Peyer's patch (tissue), 4 donors: ENCODE results near the gene ADISSP.

Source experiments
- POLR2A ChIP-seq, 2 donors: fragments of 450-650 bp; IDR thresholded peaks; one replicate each; pipeline ENCODE4 v1.5.1; 2017; ENCODE audit warnings: antibody characterized with exemption in 2 of 2, mild to moderate bottlenecking in 2 of 2, moderate library complexity in 2 of 2
- TF ChIP-seq, protein P1 (sequence below), 6 experiments: fragments of 450-650 bp in 4 of 6; fragments of 200-600 bp in 2 of 6; sonication (generic) in 1 of 6; IDR thresholded peaks; one replicate each; pipeline ENCODE4 v1.5.1; 2017 to 2019; ENCODE audit warnings: antibody characterized with exemption in 6 of 6, mild to moderate bottlenecking in 3 of 6, moderate library complexity in 1 of 6

DNA sequence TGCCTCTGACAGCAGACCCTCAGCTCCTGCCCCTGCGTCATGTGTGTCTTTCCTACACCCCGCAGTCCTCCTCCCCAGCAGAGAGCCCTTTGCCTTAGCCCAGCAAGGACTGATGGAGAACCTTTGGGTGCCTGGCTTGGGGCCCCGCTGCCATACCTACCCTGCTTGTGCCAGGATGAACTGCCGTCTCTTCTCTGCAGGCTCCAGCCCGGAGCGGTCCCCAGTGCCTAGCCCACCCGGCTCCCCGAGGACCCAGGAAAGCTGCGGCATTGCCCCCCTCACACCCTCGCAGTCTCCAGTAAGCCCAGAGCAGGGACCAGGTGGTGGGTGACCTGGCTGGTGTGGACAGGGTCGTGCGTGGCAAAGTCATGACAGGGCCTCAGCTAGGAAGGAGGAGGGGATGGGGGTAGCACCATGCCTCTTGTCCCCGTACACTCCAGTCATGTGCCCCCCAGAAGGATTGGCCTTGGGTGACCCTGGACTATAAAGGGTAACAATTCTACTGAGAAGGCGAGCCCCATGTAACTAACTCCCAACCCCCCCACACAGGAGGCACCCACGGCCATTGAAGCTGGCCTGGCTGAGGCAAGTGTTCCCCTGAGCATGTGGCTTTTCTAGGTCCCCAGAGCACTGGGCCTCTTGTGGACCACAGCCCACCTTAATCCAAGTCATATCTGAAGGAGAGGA lies 26.8 kb downstream of the ADISSP start:
- TF ChIP-seq, protein P1, sequence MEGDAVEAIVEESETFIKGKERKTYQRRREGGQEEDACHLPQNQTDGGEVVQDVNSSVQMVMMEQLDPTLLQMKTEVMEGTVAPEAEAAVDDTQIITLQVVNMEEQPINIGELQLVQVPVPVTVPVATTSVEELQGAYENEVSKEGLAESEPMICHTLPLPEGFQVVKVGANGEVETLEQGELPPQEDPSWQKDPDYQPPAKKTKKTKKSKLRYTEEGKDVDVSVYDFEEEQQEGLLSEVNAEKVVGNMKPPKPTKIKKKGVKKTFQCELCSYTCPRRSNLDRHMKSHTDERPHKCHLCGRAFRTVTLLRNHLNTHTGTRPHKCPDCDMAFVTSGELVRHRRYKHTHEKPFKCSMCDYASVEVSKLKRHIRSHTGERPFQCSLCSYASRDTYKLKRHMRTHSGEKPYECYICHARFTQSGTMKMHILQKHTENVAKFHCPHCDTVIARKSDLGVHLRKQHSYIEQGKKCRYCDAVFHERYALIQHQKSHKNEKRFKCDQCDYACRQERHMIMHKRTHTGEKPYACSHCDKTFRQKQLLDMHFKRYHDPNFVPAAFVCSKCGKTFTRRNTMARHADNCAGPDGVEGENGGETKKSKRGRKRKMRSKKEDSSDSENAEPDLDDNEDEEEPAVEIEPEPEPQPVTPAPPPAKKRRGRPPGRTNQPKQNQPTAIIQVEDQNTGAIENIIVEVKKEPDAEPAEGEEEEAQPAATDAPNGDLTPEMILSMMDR (IDR thresholded peaks at IDR 0.05): no peak
- TF ChIP-seq POLR2A (IDR thresholded peaks at IDR 0.05): no peak
